ENCODE data around the gene PRSS22.

The PRSS22 gene

GRCh38 chr16:2813771-2814221 lies 44.2 kb downstream of the PRSS22 start:
- no peak for DNase-seq

GRCh38 chr16:2811703-2812471 lies 46.1 kb downstream of the PRSS22 start:
- DNase-seq: no peak

- no peak for DNase-seq
Observed at GRCh38 chr16:2810651-2811050, 47.3 kb downstream of the PRSS22 start.

GRCh38 chr16:2809149-2809760 lies 48.7 kb downstream of the PRSS22 start:
- no peak for DNase-seq

- DNase-seq: no peak
Observed at GRCh38 chr16:2808181-2808580, 49.8 kb downstream of the PRSS22 start.

DNA sequence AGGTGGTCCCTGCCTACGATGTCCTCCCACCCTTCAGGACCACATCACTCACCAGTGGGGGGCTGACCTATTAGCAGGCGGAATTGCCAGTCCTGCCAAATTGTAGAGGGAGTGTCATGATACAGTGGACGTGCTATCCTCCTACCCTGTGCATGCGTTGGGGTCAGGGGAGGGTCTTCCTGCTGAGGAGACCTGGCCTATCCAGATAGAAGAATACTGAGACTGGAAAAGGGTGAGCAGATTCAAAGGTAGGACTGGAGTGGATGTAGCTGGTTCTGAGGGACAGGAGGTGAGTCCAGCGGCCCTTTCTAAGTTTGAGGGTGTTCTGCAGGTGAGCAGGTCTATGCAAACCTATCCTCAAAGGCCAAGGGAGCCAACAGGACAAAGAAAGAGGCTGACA lies 51.7 kb downstream of the PRSS22 start:
- DNase-seq: no peak

- DNase-seq: no peak
Observed at GRCh38 chr16:2804728-2805127, 53.2 kb downstream of the PRSS22 start.

DNA sequence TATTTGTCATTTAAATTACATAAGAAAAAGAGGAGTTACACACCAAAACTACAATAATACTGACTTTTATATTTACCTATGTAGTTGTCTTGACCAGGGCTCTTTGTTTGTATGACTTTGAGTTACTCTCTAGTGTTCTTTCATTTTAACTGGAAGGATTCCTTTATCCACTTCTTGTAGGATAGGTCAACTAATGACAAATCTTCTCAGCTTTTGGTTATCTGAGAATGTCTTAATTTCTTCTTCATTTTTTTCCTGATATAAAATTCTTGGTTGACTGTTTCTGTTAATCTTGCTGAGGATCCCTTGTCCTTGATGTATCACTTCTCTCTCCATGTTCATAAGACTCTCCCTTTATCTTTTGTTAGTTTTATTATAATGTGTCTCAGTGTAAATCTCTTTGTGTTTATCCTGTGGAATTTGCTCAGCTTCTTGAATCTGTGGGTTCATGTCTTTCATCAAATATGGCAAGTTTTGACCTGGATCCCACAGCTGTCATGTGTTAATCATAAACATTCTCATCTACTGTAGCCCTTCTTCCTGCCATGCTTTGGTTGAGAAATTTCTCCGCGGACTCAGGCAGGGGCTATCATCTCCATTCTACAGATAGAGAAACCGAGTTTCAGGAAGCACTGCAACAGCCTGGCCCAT lies 54.3 kb downstream of the PRSS22 start:
- DNase-seq: no peak
